NB4 (cell line): ENCODE data around the gene TMED6.

ENCODE experiments used
- DNase-seq: peaks from one replicate; pipeline ENCODE4 v3.0.0; 2010; ENCODE audit warnings: low read depth
- H3K4me3 ChIP-seq: one replicate; pipeline ENCODE4 v1.5.1; 2011; ENCODE audit warnings: mild to moderate bottlenecking, low read depth, low read length, moderate library complexity
- MYC ChIP-seq: IDR thresholded peaks from 2 replicates; pipeline ENCODE4 v1.6.1; 2011; ENCODE audit warnings: low read depth, low read length
- POLR2A ChIP-seq: IDR thresholded peaks from 2 replicates; pipeline ENCODE4 v1.6.1; 2011; ENCODE audit warnings: mild to moderate bottlenecking; ENCODE audit not compliant: insufficient read length; ENCODE audit errors: extremely low read depth
- TF ChIP-seq, protein P1 (sequence below): IDR thresholded peaks from one replicate; pipeline ENCODE4 v1.5.1; 2012; ENCODE audit warnings: low read depth, low read length
- TF ChIP-seq, protein P2 (sequence below): IDR thresholded peaks from 2 replicates; pipeline ENCODE4 v1.6.1; 2011; ENCODE audit warnings: low read depth, low read length

The TMED6 gene

GRCh38 chr16:69329369-69330285 lies 22.0 kb downstream of the TMED6 start:
- H3K4me3 ChIP-seq, result peak overlapping the region; percentile 89
- DNase-seq, result no peak
- TF ChIP-seq POLR2A (no peak), MYC (no peak)
- TF ChIP-seq, protein P1, sequence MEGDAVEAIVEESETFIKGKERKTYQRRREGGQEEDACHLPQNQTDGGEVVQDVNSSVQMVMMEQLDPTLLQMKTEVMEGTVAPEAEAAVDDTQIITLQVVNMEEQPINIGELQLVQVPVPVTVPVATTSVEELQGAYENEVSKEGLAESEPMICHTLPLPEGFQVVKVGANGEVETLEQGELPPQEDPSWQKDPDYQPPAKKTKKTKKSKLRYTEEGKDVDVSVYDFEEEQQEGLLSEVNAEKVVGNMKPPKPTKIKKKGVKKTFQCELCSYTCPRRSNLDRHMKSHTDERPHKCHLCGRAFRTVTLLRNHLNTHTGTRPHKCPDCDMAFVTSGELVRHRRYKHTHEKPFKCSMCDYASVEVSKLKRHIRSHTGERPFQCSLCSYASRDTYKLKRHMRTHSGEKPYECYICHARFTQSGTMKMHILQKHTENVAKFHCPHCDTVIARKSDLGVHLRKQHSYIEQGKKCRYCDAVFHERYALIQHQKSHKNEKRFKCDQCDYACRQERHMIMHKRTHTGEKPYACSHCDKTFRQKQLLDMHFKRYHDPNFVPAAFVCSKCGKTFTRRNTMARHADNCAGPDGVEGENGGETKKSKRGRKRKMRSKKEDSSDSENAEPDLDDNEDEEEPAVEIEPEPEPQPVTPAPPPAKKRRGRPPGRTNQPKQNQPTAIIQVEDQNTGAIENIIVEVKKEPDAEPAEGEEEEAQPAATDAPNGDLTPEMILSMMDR, result no peak
- TF ChIP-seq, protein P2, sequence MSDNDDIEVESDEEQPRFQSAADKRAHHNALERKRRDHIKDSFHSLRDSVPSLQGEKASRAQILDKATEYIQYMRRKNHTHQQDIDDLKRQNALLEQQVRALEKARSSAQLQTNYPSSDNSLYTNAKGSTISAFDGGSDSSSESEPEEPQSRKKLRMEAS, result no peak; the same call in 1 of the 2 replicates

DNA sequence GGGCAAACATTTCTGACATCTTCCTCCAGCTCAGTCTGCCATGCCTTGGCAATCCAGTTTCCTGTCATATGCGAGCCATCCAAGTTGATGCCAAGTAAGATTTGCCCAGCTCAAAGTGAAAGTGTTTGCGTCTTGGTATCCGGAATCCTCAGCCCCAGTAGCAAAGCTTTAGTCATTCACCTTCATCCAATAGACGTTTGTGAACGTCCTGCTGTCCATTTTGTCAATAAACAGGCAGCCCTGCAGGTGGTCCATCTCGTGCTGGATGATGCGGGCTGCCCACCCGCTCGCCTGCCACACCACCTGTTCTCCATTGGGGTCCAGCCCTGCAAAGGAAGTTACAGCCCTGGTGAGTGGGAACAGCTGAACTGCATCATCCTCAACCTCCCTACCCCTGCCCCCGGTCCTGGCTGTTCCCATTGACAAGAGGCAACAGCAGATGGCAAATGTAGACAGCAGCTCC lies 22.7 kb downstream of the TMED6 start:
- no peak for DNase-seq
- H3K4me3 ChIP-seq, result peak overlapping the region; percentile 89
- TF ChIP-seq, protein P2, result no peak
- TF ChIP-seq, protein P1, result no peak
- TF ChIP-seq POLR2A (no peak), MYC (no peak)

DNA sequence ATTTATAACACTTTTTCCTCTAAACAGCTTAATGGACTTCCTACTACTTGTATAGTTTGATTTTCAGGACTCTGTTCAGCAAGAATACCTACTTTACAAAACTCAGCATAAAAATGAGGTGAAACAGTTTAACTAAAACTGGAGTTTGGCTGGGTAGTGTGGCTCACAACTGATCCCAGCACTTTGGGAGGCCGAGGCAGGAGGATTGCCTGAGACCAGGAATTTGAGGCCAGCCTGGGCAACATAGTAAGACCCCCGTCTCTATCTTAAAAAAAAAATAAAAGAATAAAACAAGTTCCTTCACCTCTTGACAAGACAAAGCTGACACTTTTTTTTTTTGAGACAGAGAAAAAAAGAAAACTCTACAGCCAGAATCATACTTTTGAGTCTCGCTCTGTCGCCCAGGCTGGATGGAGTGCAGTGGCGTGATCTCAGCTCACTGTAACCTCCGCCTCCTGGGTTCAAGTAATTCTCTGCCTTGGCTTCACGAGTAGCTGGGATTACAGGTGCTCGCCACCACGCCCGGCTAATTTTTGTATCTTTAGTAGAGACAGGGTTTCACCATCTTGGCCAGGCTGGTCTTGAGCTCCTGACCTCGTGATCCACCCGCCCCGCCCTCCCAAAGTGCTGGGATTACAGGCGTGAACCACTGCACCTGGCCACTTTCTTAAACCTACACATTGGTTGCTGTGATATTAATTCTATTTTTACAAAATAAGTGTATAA lies 23.8 kb downstream of the TMED6 start:
- TF ChIP-seq MYC (no peak), POLR2A (no peak)
- TF ChIP-seq, protein P1, result no peak
- TF ChIP-seq, protein P2, result no peak
- DNase-seq, result no peak
- peak overlapping the region; percentile 89 for H3K4me3 ChIP-seq

- peak overlapping the region; percentile 89 for H3K4me3 ChIP-seq
- TF ChIP-seq, protein P2, result no peak
Measured at GRCh38 chr16:69326172-69326873, 25.3 kb downstream of the TMED6 start.

GRCh38 chr16:69325784-69326171 lies 25.8 kb downstream of the TMED6 start:
- no peak for DNase-seq
- peak overlapping the region; percentile 89 for H3K4me3 ChIP-seq
- TF ChIP-seq, protein P2, result no peak
- TF ChIP-seq MYC (no peak), POLR2A (no peak)
- TF ChIP-seq, protein P1, result no peak

More at GRCh38 chr16:69326172-69326873, 25.3 kb downstream of the TMED6 start:
- no peak for DNase-seq
